Tibial artery (tissue), 4 donors: Measurements from ENCODE around the gene VPS26A.

Experiments
- DNase-seq, 2 donors: peaks; one replicate each; pipeline ENCODE4 v3.0.0-alpha.2; 2019
- H3K27ac ChIP-seq, 2 donors: fragments of 200-600 bp; sonication (generic) in 1 of 2; 1 replicate in 1 of 2; 2 replicates in 1 of 2; pipeline ENCODE4 v1.5.1; 2018 to 2019; ENCODE audit warnings: mild to moderate bottlenecking in 1 of 2
- H3K27me3 ChIP-seq, 2 donors: fragments of 200-600 bp; sonication (generic) in 1 of 2; one replicate each; pipeline versions ENCODE4 v1.5.1 to v1.6.0; 2016 to 2019
- H3K36me3 ChIP-seq, 3 donors: fragments of 200-600 bp; sonication (generic) in 2 of 3; one replicate each; pipeline ENCODE4 v1.5.1; 2016 to 2019; ENCODE audit warnings: mild to moderate bottlenecking in 2 of 3
- H3K4me1 ChIP-seq, 4 donors: fragments of 200-600 bp; sonication (generic) in 2 of 4; 1 replicate in 3 of 4; 2 replicates in 1 of 4; pipeline ENCODE4 v1.5.1; 2016 to 2019
- H3K4me3 ChIP-seq, 2 donors: fragments of 200-600 bp; sonication (generic) in 1 of 2; 1 replicate in 1 of 2; 2 replicates in 1 of 2; pipeline ENCODE4 v1.5.1; 2018 to 2019; ENCODE audit warnings: mild to moderate bottlenecking in 2 of 2
- H3K9me3 ChIP-seq, 3 donors: fragments of 200-600 bp; sonication (generic) in 1 of 3; one replicate each; pipeline ENCODE4 v1.5.1; 2016 to 2019
- CTCF ChIP-seq, 2 experiments: fragments of 200-600 bp in 1 of 2; fragments of 450-650 bp in 1 of 2; IDR thresholded peaks; one replicate each; pipeline ENCODE4 v1.5.1; 2017 to 2019; ENCODE audit warnings: antibody characterized with exemption in 2 of 2, mild to moderate bottlenecking in 1 of 2, moderate library complexity in 1 of 2
- intact Hi-C: fragments of 100-400 bp; cut with DNase I; formaldehyde crosslinking; loops from one replicate; pipeline ENCODE4 v1.15.0; 2023; ENCODE audit warnings: low total_unique reads

VPS26A gene

GRCh38 chr10:69104994-69105790 lies 18.8 kb upstream of the VPS26A start:
- DNase-seq = no peak
- Histone ChIP-seq H3K36me3 (peaks cover 0 to 5% (median 0%) of the 10 kb centered on the region in 3 donors), H3K4me3 (no peak overlapping the region), H3K4me1 (no peaks in the 10 kb centered on the region), H3K27ac (no peak overlapping the region), H3K9me3 (no peaks in the 10 kb centered on the region), H3K27me3 (no peaks in the 10 kb centered on the region)
- TF ChIP-seq CTCF (IDR thresholded peaks at IDR 0.05) = no peak
- intact Hi-C loops = no loop called here

GRCh38 chr10:69107176-69107490 lies 16.8 kb upstream of the VPS26A start:
- H3K4me1 ChIP-seq = no peaks in the 10 kb centered on the region
- no peak overlapping the region for H3K27ac ChIP-seq
- TF ChIP-seq CTCF (IDR thresholded peaks at IDR 0.05) = no peak
- intact Hi-C loops = no loop called here
- no peaks in the 10 kb centered on the region for H3K9me3 ChIP-seq
- H3K36me3 ChIP-seq = peaks cover 0 to 5% (median 0%) of the 10 kb centered on the region in 3 donors
- no peaks in the 10 kb centered on the region for H3K27me3 ChIP-seq
- no peak overlapping the region for H3K4me3 ChIP-seq
- DNase-seq = no peak

- no peaks in the 10 kb centered on the region for H3K4me1 ChIP-seq
- no peak for DNase-seq
These were observed 16.3 kb upstream of the VPS26A start for GRCh38 chr10:69107699-69108098.

GRCh38 chr10:69119896-69120295 lies 4.1 kb upstream of the VPS26A start:
- intact Hi-C loops = no loop called here
- H3K4me1 ChIP-seq = peaks cover 0 to 9% (median 5%) of the 10 kb centered on the region in 4 donors
- no peak for TF ChIP-seq CTCF (IDR thresholded peaks at IDR 0.05)

More at GRCh38 chr10:69107699-69108098, 16.3 kb upstream of the VPS26A start:
- peaks cover 0 to 5% (median 0%) of the 10 kb centered on the region in 3 donors for H3K36me3 ChIP-seq
- H3K4me3 ChIP-seq = no peak overlapping the region
- H3K9me3 ChIP-seq = no peaks in the 10 kb centered on the region
- H3K27me3 ChIP-seq = no peaks in the 10 kb centered on the region
- TF ChIP-seq CTCF (IDR thresholded peaks at IDR 0.05) = no peak
- intact Hi-C loops = no loop called here
- H3K27ac ChIP-seq = no peak overlapping the region

GRCh38 chr10:69123306-69123746 lies 652 bp upstream of the VPS26A start:
- DNase-seq = no peak

More at GRCh38 chr10:69119896-69120295, 4.1 kb upstream of the VPS26A start:
- no peak overlapping the region for H3K4me3 ChIP-seq
- no peak overlapping the region for H3K27ac ChIP-seq
- DNase-seq = no peak
- no peaks in the 10 kb centered on the region for H3K36me3 ChIP-seq
- no peaks in the 10 kb centered on the region for H3K27me3 ChIP-seq
- no peaks in the 10 kb centered on the region for H3K9me3 ChIP-seq

More at GRCh38 chr10:69123306-69123746, 652 bp upstream of the VPS26A start:
- no peak for TF ChIP-seq CTCF (IDR thresholded peaks at IDR 0.05)
- Histone ChIP-seq H3K4me3 (peak overlapping the region; percentile 71 to 93), H3K27me3 (no peaks in the 10 kb centered on the region), H3K36me3 (no peaks in the 10 kb centered on the region), H3K9me3 (no peaks in the 10 kb centered on the region), H3K27ac (peak overlapping the region; percentile 98), H3K4me1 (peaks cover 0 to 24% (median 13%) of the 10 kb centered on the region in 4 donors)
- intact Hi-C loops = no loop called here
